ENCODE results near the gene CORIN.
"Not testable (repeated sequence)": the region's sequence is repeated elsewhere in the genome, so short reads cannot be mapped to it uniquely, and the experiment has no call there.

CORIN gene

DNA sequence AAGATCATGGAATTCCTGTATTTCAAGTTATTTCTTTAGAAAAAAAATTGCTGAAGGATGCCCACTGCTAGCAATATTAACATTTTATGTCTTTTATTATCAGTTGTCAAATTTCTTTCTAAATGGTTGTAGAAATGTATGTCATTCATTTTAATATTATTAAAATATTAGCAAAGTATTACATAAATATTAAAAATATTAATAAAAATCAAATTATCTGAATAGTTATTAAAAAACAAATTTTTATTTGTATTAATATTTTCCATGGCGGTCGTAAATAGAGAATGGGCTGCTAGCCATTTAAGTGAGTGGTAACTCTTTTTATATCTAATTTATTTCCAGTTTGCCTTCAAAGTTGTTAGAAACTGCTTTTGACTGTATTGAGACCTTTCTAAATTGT is 280.6 kb downstream of the CORIN start:
- POLR2A ChIA-PET = no interaction called here
- no peaks in the 10 kb centered on the region for H3K4me1 ChIP-seq (ENCODE audit: control insufficient read depth, insufficient read depth, low read length)

DNA sequence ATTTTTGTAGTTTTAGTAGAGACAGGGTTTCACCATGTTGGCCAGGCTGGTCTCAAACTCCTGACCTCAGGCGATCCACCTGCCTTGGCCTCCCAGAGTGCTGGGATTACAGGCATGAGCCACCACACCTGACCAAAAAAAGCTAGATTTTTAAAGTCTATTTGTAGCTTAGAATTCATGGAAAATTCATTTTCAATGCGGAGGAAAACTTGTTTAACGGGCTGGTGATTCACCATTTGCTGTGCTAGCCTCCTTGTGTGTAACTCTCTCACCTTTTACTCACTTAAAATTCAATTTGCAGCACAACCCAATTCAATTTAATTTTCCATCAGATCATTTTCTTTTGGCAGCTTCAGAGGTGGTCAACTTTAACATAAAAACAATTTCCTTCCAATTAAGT is 281.9 kb downstream of the CORIN start:
- POLR2A ChIA-PET; H3K36me3 ChIP-seq (ENCODE audit: control insufficient read depth in 2 of 2, insufficient read depth in 1 of 2, low read length in 2 of 2); CTCF ChIA-PET; H3K4me1 ChIP-seq (ENCODE audit: control insufficient read depth, insufficient read depth, low read length); H3K27ac ChIP-seq (ENCODE audit: extremely low read depth, low read depth, low read length); H3K4me3 ChIP-seq (ENCODE audit: low read depth, low read length); H3K9me3 ChIP-seq (ENCODE audit: control insufficient read depth, insufficient read depth, low read depth, low read length): not testable (repeated sequence)

More for the DNA sequence above, 280.6 kb downstream of the CORIN start:
- H3K4me3 ChIP-seq (ENCODE audit: low read depth, low read length) = no peak overlapping the region
- CTCF ChIA-PET = no interaction called here
- no peaks in the 10 kb centered on the region for H3K9me3 ChIP-seq (ENCODE audit: control insufficient read depth, insufficient read depth, low read depth, low read length)
- TF ChIP-seq OSR2 (tag by site-specific recombination; IDR thresholded peaks at IDR 0.05) (no peak), KLF16 (tag by site-specific recombination; IDR thresholded peaks at IDR 0.05) (no peak), FEZF1 (tag by site-specific recombination; IDR thresholded peaks at IDR 0.05) (no peak), ZNF132 (tag by site-specific recombination; IDR thresholded peaks at IDR 0.05; ENCODE audit: borderline replicate concordance) (no peak), SETDB1 (IDR thresholded peaks at IDR 0.05; ENCODE audit: insufficient read length, low read length) (no peak), KLF10 (tag by site-specific recombination; IDR thresholded peaks at IDR 0.05) (no peak), ZNF266 (tag by site-specific recombination; IDR thresholded peaks at IDR 0.05; ENCODE audit: low read depth) (no peak), ZNF791 (tag by site-specific recombination; IDR thresholded peaks at IDR 0.05) (no peak), ZNF214 (tag by site-specific recombination; IDR thresholded peaks at IDR 0.05; ENCODE audit: borderline replicate concordance) (no peak), SP2 (tag by site-specific recombination; IDR thresholded peaks at IDR 0.05) (no peak)
- TF ChIP-seq, protein P1, sequence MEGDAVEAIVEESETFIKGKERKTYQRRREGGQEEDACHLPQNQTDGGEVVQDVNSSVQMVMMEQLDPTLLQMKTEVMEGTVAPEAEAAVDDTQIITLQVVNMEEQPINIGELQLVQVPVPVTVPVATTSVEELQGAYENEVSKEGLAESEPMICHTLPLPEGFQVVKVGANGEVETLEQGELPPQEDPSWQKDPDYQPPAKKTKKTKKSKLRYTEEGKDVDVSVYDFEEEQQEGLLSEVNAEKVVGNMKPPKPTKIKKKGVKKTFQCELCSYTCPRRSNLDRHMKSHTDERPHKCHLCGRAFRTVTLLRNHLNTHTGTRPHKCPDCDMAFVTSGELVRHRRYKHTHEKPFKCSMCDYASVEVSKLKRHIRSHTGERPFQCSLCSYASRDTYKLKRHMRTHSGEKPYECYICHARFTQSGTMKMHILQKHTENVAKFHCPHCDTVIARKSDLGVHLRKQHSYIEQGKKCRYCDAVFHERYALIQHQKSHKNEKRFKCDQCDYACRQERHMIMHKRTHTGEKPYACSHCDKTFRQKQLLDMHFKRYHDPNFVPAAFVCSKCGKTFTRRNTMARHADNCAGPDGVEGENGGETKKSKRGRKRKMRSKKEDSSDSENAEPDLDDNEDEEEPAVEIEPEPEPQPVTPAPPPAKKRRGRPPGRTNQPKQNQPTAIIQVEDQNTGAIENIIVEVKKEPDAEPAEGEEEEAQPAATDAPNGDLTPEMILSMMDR (tag by site-specific recombination; IDR thresholded peaks at IDR 0.05) = no peak
- TF ChIP-seq, protein P2, sequence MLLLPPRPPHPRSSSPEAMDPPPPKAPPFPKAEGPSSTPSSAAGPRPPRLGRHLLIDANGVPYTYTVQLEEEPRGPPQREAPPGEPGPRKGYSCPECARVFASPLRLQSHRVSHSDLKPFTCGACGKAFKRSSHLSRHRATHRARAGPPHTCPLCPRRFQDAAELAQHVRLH (tag by site-specific recombination; IDR thresholded peaks at IDR 0.05) = no peak
- TF ChIP-seq, protein P3, sequence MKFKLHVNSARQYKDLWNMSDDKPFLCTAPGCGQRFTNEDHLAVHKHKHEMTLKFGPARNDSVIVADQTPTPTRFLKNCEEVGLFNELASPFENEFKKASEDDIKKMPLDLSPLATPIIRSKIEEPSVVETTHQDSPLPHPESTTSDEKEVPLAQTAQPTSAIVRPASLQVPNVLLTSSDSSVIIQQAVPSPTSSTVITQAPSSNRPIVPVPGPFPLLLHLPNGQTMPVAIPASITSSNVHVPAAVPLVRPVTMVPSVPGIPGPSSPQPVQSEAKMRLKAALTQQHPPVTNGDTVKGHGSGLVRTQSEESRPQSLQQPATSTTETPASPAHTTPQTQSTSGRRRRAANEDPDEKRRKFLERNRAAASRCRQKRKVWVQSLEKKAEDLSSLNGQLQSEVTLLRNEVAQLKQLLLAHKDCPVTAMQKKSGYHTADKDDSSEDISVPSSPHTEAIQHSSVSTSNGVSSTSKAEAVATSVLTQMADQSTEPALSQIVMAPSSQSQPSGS (tag by site-specific recombination; IDR thresholded peaks at IDR 0.05; ENCODE audit: low read depth) = no peak
- TF ChIP-seq, protein P4, sequence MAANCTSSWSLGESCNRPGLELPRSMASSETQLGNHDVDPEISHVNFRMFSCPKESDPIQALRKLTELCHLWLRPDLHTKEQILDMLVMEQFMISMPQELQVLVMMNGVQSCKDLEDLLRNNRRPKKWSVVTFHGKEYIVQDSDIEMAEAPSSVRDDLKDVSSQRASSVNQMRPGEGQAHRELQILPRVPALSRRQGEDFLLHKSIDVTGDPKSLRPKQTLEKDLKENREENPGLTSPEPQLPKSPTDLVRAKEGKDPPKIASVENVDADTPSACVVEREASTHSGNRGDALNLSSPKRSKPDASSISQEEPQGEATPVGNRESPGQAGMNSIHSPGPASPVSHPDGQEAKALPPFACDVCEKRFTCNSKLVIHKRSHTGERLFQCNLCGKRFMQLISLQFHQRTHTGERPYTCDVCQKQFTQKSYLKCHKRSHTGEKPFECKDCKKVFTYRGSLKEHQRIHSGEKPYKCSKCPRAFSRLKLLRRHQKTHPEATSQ (tag by site-specific recombination; IDR thresholded peaks at IDR 0.05) = no peak
- H3K36me3 ChIP-seq (ENCODE audit: control insufficient read depth in 2 of 2, insufficient read depth in 1 of 2, low read length in 2 of 2) = no peaks in the 10 kb centered on the region
- H3K27ac ChIP-seq (ENCODE audit: extremely low read depth, low read depth, low read length) = no peak overlapping the region

DNA sequence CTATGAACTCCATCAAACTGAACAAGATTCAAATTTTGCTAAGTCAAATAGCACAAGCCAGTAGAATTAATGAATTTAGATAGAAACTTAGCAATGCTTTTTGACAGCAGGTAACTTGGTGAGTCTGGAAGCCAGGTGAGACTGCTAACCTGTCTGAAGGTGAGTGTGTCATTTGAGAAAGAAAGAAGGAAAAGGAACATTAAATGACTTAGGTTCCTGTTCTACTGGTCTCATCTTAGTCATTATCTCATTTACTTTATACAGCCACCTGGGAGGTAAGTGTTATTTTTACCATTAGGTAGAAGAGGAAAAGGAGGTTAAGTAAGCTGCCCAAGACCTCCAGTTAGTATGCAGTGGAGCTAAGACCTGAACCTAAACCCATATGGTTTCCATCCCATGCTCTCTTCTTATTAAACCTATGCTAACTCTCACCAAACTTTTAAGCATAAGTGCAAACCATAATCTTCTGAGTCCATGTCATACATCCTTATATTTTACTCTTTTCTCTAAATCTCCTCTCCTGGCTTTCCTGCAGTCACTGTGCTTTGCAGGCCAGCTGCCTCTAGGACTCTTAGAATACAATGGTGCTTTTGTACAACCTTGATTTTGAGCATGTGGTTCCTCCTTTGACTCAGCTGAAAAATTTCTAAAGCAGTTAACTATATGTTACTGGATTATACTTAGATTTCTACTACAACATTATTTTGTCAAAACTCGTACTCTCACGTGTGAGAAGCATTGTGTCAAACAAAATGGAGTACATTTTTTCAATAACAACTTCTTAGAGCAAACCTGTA is 284.3 kb downstream of the CORIN start:
- ChIA-PET POLR2A (no interaction called here), CTCF (no interaction called here)
- no peak overlapping the region for H3K27ac ChIP-seq (ENCODE audit: extremely low read depth, low read depth, low read length)
- no peaks in the 10 kb centered on the region for H3K4me1 ChIP-seq (ENCODE audit: control insufficient read depth, insufficient read depth, low read length)
- TF ChIP-seq, protein P5, sequence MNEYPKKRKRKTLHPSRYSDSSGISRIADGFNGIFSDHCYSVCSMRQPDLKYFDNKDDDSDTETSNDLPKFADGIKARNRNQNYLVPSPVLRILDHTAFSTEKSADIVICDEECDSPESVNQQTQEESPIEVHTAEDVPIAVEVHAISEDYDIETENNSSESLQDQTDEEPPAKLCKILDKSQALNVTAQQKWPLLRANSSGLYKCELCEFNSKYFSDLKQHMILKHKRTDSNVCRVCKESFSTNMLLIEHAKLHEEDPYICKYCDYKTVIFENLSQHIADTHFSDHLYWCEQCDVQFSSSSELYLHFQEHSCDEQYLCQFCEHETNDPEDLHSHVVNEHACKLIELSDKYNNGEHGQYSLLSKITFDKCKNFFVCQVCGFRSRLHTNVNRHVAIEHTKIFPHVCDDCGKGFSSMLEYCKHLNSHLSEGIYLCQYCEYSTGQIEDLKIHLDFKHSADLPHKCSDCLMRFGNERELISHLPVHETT (tag by site-specific recombination; IDR thresholded peaks at IDR 0.05) = no peak
- TF ChIP-seq, protein P2 (tag by site-specific recombination; IDR thresholded peaks at IDR 0.05) = no peak
- TF ChIP-seq ZNF274 (IDR thresholded peaks at IDR 0.05; ENCODE audit: low read length) (no peak), ZNF274 (tag by site-specific recombination; IDR thresholded peaks at IDR 0.05; ENCODE audit: borderline replicate concordance) (no peak), ZNF473 (tag by site-specific recombination; IDR thresholded peaks at IDR 0.05) (no peak), ZNF510 (tag by site-specific recombination; IDR thresholded peaks at IDR 0.05; ENCODE audit: insufficient replicate concordance) (no peak), ZNF777 (tag by site-specific recombination; IDR thresholded peaks at IDR 0.05; ENCODE audit: borderline replicate concordance) (no peak), TCF7L2 (IDR thresholded peaks at IDR 0.05; ENCODE audit: borderline replicate concordance, low read depth, low read length) (no peak)
- TF ChIP-seq, protein P1 (tag by site-specific recombination; IDR thresholded peaks at IDR 0.05) = no peak
- H3K9me3 ChIP-seq (ENCODE audit: control insufficient read depth, insufficient read depth, low read depth, low read length) = no peaks in the 10 kb centered on the region
- no peaks in the 10 kb centered on the region for H3K36me3 ChIP-seq (ENCODE audit: control insufficient read depth in 2 of 2, insufficient read depth in 1 of 2, low read length in 2 of 2)
- no peak overlapping the region for H3K4me3 ChIP-seq (ENCODE audit: low read depth, low read length)
